ENCODE results near the gene KANSL1.
"Not testable (repeated sequence)": the region's sequence is repeated elsewhere in the genome, so short reads cannot be mapped to it uniquely, and the experiment has no call there.

The KANSL1 gene

GRCh38 chr17:46020998-46021397 is 172.2 kb downstream of the KANSL1 start:
- DNase-seq (ENCODE audit: low read depth in 2 of 2) = no peak

- DNase-seq (ENCODE audit: low read depth in 2 of 2) = peak; percentile 12 to 25
Measured at GRCh38 chr17:46020023-46020761, 173.0 kb downstream of the KANSL1 start.

GRCh38 chr17:46019408-46019925 is 173.8 kb downstream of the KANSL1 start:
- not testable (repeated sequence) for DNase-seq (ENCODE audit: low read depth in 2 of 2)

GRCh38 chr17:46013502-46014165 is 179.6 kb downstream of the KANSL1 start:
- DNase-seq (ENCODE audit: low read depth in 2 of 2) = no peak

GRCh38 chr17:46013127-46013501 is 180.1 kb downstream of the KANSL1 start:
- no peak for DNase-seq (ENCODE audit: low read depth in 2 of 2)

GRCh38 chr17:46012506-46013079 is 180.6 kb downstream of the KANSL1 start:
- no peak for DNase-seq (ENCODE audit: low read depth in 2 of 2)

- no peak for DNase-seq (ENCODE audit: low read depth in 2 of 2)
Measured at GRCh38 chr17:46011711-46012505, 181.3 kb downstream of the KANSL1 start.

- DNase-seq (ENCODE audit: low read depth in 2 of 2) = no peak
Measured at GRCh38 chr17:46010597-46011186, 182.5 kb downstream of the KANSL1 start.

- no peak for DNase-seq (ENCODE audit: low read depth in 2 of 2)
Measured at GRCh38 chr17:46009681-46010596, 183.3 kb downstream of the KANSL1 start.

- DNase-seq (ENCODE audit: low read depth in 2 of 2) = no peak
Measured at GRCh38 chr17:46008591-46008990, 184.6 kb downstream of the KANSL1 start.

GRCh38 chr17:46007461-46007965 is 185.7 kb downstream of the KANSL1 start:
- DNase-seq (ENCODE audit: low read depth in 2 of 2) = no peak

GRCh38 chr17:46006082-46006481 is 187.1 kb downstream of the KANSL1 start:
- not testable (repeated sequence) for DNase-seq (ENCODE audit: low read depth in 2 of 2)

- no peak for DNase-seq (ENCODE audit: low read depth in 2 of 2)
Measured at GRCh38 chr17:46003907-46004748, 189.1 kb downstream of the KANSL1 start.

- DNase-seq (ENCODE audit: low read depth in 2 of 2) = no peak
Measured at GRCh38 chr17:46002973-46003316, 190.3 kb downstream of the KANSL1 start.

- DNase-seq (ENCODE audit: low read depth in 2 of 2) = peak; percentile 21 to 54
Measured at GRCh38 chr17:46002311-46002972, 190.8 kb downstream of the KANSL1 start.

- DNase-seq (ENCODE audit: low read depth in 2 of 2) = no peak
Measured at GRCh38 chr17:46001390-46002310, 191.6 kb downstream of the KANSL1 start.

- DNase-seq (ENCODE audit: low read depth in 2 of 2) = no peak
Measured at GRCh38 chr17:46000757-46001156, 192.5 kb downstream of the KANSL1 start.

GRCh38 chr17:46000292-46000691 is 192.9 kb downstream of the KANSL1 start:
- DNase-seq (ENCODE audit: low read depth in 2 of 2) = no peak

All from stimulated activated CD8-positive, alpha-beta memory T cell treated with anti-CD3 and anti-CD28 coated beads, Interleukin-2, amount 100 ng/mL, for 48 hours (primary cell).